ENCODE data around the gene SH3RF3.

The SH3RF3 gene

GRCh38 chr2:109284826-109285225 is 155.8 kb downstream of the SH3RF3 start:
- DNase-seq (ENCODE audit: low read depth), result no peak
- TF ChIP-seq CTCF (IDR thresholded peaks at IDR 0.05; ENCODE audit: control insufficient read depth, insufficient read depth, low read depth, low read length, missing control alignments), result no peak
- H3K4me3 ChIP-seq (ENCODE audit: control insufficient read depth, low read depth, low read length), result no peak overlapping the region

GRCh38 chr2:109285244-109285651 is 156.2 kb downstream of the SH3RF3 start:
- H3K4me3 ChIP-seq (ENCODE audit: control insufficient read depth, low read depth, low read length), result no peak overlapping the region
- no peak for DNase-seq (ENCODE audit: low read depth)
- no peak for TF ChIP-seq CTCF (IDR thresholded peaks at IDR 0.05; ENCODE audit: control insufficient read depth, insufficient read depth, low read depth, low read length, missing control alignments)

- DNase-seq (ENCODE audit: low read depth), result no peak
- no peak for TF ChIP-seq CTCF (IDR thresholded peaks at IDR 0.05; ENCODE audit: control insufficient read depth, insufficient read depth, low read depth, low read length, missing control alignments)
- H3K4me3 ChIP-seq (ENCODE audit: control insufficient read depth, low read depth, low read length), result no peak overlapping the region
Observed at GRCh38 chr2:109287413-109287812, 158.4 kb downstream of the SH3RF3 start.

- no peak for DNase-seq (ENCODE audit: low read depth)
- TF ChIP-seq CTCF (IDR thresholded peaks at IDR 0.05; ENCODE audit: control insufficient read depth, insufficient read depth, low read depth, low read length, missing control alignments), result no peak
- H3K4me3 ChIP-seq (ENCODE audit: control insufficient read depth, low read depth, low read length), result no peak overlapping the region
Observed at GRCh38 chr2:109287838-109288237, 158.8 kb downstream of the SH3RF3 start.

- no peak for DNase-seq (ENCODE audit: low read depth)
- H3K4me3 ChIP-seq (ENCODE audit: control insufficient read depth, low read depth, low read length), result no peak overlapping the region
- no peak for TF ChIP-seq CTCF (IDR thresholded peaks at IDR 0.05; ENCODE audit: control insufficient read depth, insufficient read depth, low read depth, low read length, missing control alignments)
Observed at GRCh38 chr2:109288544-109289368, 159.8 kb downstream of the SH3RF3 start.

- no peak for DNase-seq (ENCODE audit: low read depth)
- TF ChIP-seq CTCF (IDR thresholded peaks at IDR 0.05; ENCODE audit: control insufficient read depth, insufficient read depth, low read depth, low read length, missing control alignments), result no peak
- no peak overlapping the region for H3K4me3 ChIP-seq (ENCODE audit: control insufficient read depth, low read depth, low read length)
Observed at GRCh38 chr2:109289504-109290222, 160.7 kb downstream of the SH3RF3 start.
